T-cell (primary cell): ENCODE data around the gene PAX6. TPM values are rescaled to one million over a fixed set of nuclear protein-coding genes. Genes with fewer than 3 reads are reported as not detected.
A peak's percentile ranks its signal among the peaks of the same experiment; 100 is the strongest.

Experiments used
- ATAC-seq, 4 experiments: fragments of 200-7000 bp in 3 of 4; fragments of 150-1000 bp in 1 of 4; cut with Tn5 transposase; replicated peaks in 1 of 4; 1 replicate in 3 of 4; 2 replicates in 1 of 4; pipeline ENCODE4 v1.10.0; 2021; ENCODE audit warnings: moderate library complexity in 3 of 4, mild to moderate bottlenecking in 2 of 4, moderate number of reproducible peaks in 1 of 4
- CTCF ChIA-PET, 2 donors: fragments of 300-600 bp; sonication (Branson Sonifier 250); formaldehyde crosslinking; loops; one replicate each; lab custom pipeline; 2022; ENCODE audit warnings: antibody characterized with exemption in 2 of 2; lab: Charles Lee
- POLR2A ChIA-PET, 2 donors: fragments of 300-600 bp; sonication (Branson Sonifier 250); formaldehyde crosslinking; loops; one replicate each; lab custom pipeline; 2022; ENCODE audit warnings: antibody characterized with exemption in 2 of 2; lab: Charles Lee
- DNase-seq, 35 experiments: peaks; one replicate each; pipeline versions ENCODE4 v3.0.0 to v3.0.0-alpha.2; 2013 to 2023
- H3K27ac ChIP-seq: one replicate; pipeline ENCODE4 v1.5.1; 2013; ENCODE audit warnings: low read length
- H3K27me3 ChIP-seq, 2 experiments: replicated peaks in 1 of 2; 1 replicate in 1 of 2; 2 replicates in 1 of 2; pipeline versions ENCODE4 v1.6.1 to v1.7.0; 2013; ENCODE audit warnings: low read length in 1 of 2, mixed read lengths in 1 of 2; ENCODE audit not compliant: control insufficient read depth in 2 of 2, insufficient read depth in 2 of 2; ENCODE audit errors: extremely low read depth in 1 of 2
- H3K36me3 ChIP-seq, 2 donors: 1 replicate in 1 of 2; 2 replicates in 1 of 2; pipeline versions ENCODE4 v1.6.1 to v1.7.0; 2013; ENCODE audit warnings: low read length in 1 of 2; ENCODE audit not compliant: control insufficient read depth in 2 of 2, insufficient read depth in 1 of 2; ENCODE audit errors: extremely low read depth in 1 of 2
- H3K4me1 ChIP-seq, 2 experiments: 1 replicate in 1 of 2; 2 replicates in 1 of 2; pipeline versions ENCODE4 v1.6.1 to v1.7.0; 2013; ENCODE audit warnings: low read length in 2 of 2, mixed read lengths in 1 of 2; ENCODE audit not compliant: insufficient read depth in 2 of 2, control insufficient read depth in 1 of 2; ENCODE audit errors: extremely low read depth in 1 of 2
- H3K4me3 ChIP-seq, 2 donors: 1 replicate in 1 of 2; 2 replicates in 1 of 2; pipeline versions ENCODE4 v1.5.1 to v1.7.0; 2013; ENCODE audit warnings: mild to moderate bottlenecking in 2 of 2, low read length in 1 of 2, moderate library complexity in 1 of 2; ENCODE audit not compliant: control insufficient read depth in 1 of 2; ENCODE audit errors: extremely low read depth in 1 of 2
- H3K9me3 ChIP-seq: 2 replicates; pipeline ENCODE4 v1.7.0; 2013
- H3K27ac Mint-ChIP-seq, 2 donors: one replicate each; pipeline ENCODE4 v1.8.0; 2020 to 2021; ENCODE audit warnings: mild to moderate bottlenecking in 2 of 2, mixed read lengths in 2 of 2
- H3K27me3 Mint-ChIP-seq, 2 donors: one replicate each; pipeline ENCODE4 v1.8.0; 2021 to 2022; ENCODE audit warnings: mixed read lengths in 2 of 2
- H3K36me3 Mint-ChIP-seq: one replicate; pipeline ENCODE4 v1.8.0; 2021; ENCODE audit warnings: mixed read lengths
- H3K4me1 Mint-ChIP-seq, 3 donors: one replicate each; pipeline ENCODE4 v1.8.0; 2020 to 2022; ENCODE audit warnings: mixed read lengths in 3 of 3, mild to moderate bottlenecking in 1 of 3
- H3K4me3 Mint-ChIP-seq, 3 donors: one replicate each; pipeline ENCODE4 v1.8.0; 2020 to 2022; ENCODE audit warnings: mild to moderate bottlenecking in 3 of 3, mixed read lengths in 3 of 3, moderate library complexity in 3 of 3
- H3K9me3 Mint-ChIP-seq, 3 donors: one replicate each; pipeline ENCODE4 v1.8.0; 2020 to 2022; ENCODE audit warnings: mixed read lengths in 3 of 3
- WGBS: methylation state at CpG from one replicate; pipeline ENCODE4 v1.1.5; 2013; ENCODE audit warnings: missing lambda C conversion rate; ENCODE audit not compliant: insufficient coverage; 5-methylcytosine and 5-hydroxymethylcytosine counted together
- total RNA-seq, 35 experiments: library from RNA in 6 of 35; stranded (reverse) in 6 of 35; fragments of 120-200 nt in 1 of 35; gene quantifications; one replicate each; pipeline versions ENCODE4 v1.2.1 to v1.2.4 and lab custom pipeline; 2013 to 2026

The PAX6 gene
- total RNA-seq, 5 donors from 2014 or later (not counting 1 experiment from before 2014, with no cell fraction given) = not detected

GRCh38 chr11:31816468-31817053 is 5.4 kb upstream of the PAX6 start:
- peaks cover 15 to 93% of the 10 kb centered on the region in 2 experiments for H3K27me3 ChIP-seq
- peak overlapping the region in 1 of 2 donors; percentile 52 for H3K4me3 ChIP-seq
- H3K36me3 ChIP-seq = no peaks in the 10 kb centered on the region
- H3K9me3 Mint-ChIP-seq = peaks cover 0 to 2% (median 0%) of the 10 kb centered on the region in 3 donors
- H3K9me3 ChIP-seq = no peaks in the 10 kb centered on the region
- H3K27me3 Mint-ChIP-seq = peaks cover 42 to 73% of the 10 kb centered on the region in 2 donors
- H3K27ac Mint-ChIP-seq = peak overlapping the region in 1 of 2 donors; percentile 59
- peaks cover 37 to 44% (median 39%) of the 10 kb centered on the region in 3 donors for H3K4me1 Mint-ChIP-seq
- no peaks in the 10 kb centered on the region for H3K36me3 Mint-ChIP-seq
- ATAC-seq (no peak), DNase-seq (no peak)
- CTCF ChIA-PET = no interaction called here
- H3K27ac ChIP-seq = no peak overlapping the region
- WGBS = 8% methylated on average over 37 of the region's 40 CpGs
- POLR2A ChIA-PET = no interaction called here
- H3K4me1 ChIP-seq = peaks cover 9 to 68% of the 10 kb centered on the region in 2 experiments
- peak overlapping the region; percentile 60 to 81 (median 64) for H3K4me3 Mint-ChIP-seq

DNA sequence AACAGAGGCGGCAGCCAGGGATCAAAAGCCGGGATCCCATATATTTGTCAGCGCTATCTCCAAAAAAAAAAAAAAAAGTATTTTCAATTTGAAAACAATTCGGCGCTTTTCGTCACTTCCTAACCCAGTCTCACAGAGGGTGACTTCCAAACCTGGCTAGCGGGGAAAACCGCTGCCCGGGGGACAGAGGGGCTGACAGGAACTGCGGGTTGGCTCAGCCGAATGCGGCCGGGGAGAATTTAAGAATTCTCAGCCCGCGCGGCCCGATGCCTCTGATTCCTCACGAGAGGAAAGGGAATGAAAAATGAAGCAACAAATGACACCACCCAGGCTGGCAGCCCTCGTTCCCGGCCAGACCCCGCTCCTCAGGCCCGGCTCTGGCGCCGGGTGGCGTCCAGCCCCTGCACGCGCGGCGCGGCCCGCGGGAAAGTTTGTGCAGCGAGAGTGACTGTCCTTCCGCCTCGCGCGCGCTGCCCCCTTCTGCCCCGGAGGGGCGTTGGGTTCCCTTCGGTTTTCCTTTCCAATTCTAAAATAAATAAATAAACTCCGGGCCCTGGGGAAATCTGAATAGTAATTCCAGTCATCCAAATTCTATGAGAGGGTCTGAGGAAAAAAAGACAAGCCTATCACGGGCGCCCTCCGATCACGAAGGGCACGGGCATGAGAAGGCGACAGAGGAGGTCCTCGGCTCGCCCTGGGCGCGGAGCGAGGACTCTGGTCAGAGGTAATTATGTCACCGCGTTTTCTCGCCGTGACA is 4.8 kb upstream of the PAX6 start:
- Mint-ChIP-seq H3K9me3 (no peaks in the 10 kb centered on the region), H3K4me3 (peak overlapping the region; percentile 60 to 81 (median 64)), H3K36me3 (no peaks in the 10 kb centered on the region), H3K27me3 (peaks cover 42 to 72% of the 10 kb centered on the region in 2 donors), H3K27ac (peak overlapping the region in 1 of 2 donors; percentile 59), H3K4me1 (peaks cover 42 to 47% (median 43%) of the 10 kb centered on the region in 3 donors)
- ChIA-PET POLR2A (interaction anchor here in 1 of 2 donors (0.6 kb wide), 1 partner anchor 125 kb away, joined by 3 read pairs; no protein-coding TSS in a partner anchor), CTCF (no interaction called here)
- Histone ChIP-seq H3K4me3 (peak overlapping the region in 1 of 2 donors; percentile 25), H3K4me1 (peaks cover 13 to 74% of the 10 kb centered on the region in 2 experiments), H3K9me3 (no peaks in the 10 kb centered on the region), H3K27me3 (peaks cover 16 to 99% of the 10 kb centered on the region in 2 experiments), H3K36me3 (no peaks in the 10 kb centered on the region), H3K27ac (no peak overlapping the region)
- DNase-seq (no peak), ATAC-seq (no peak)
- 7% methylated on average over 29 of the region's 57 CpGs for WGBS

GRCh38 chr11:31814176-31814868 is 3.2 kb upstream of the PAX6 start:
- CTCF ChIA-PET = no interaction called here
- peaks cover 22 to 84% of the 10 kb centered on the region in 2 experiments for H3K4me1 ChIP-seq
- H3K4me1 Mint-ChIP-seq = peaks cover 51 to 56% (median 52%) of the 10 kb centered on the region in 3 donors
- H3K9me3 Mint-ChIP-seq = no peaks in the 10 kb centered on the region
- H3K27me3 Mint-ChIP-seq = peaks cover 46 to 67% of the 10 kb centered on the region in 2 donors
- no peak overlapping the region for H3K27ac Mint-ChIP-seq
- no peaks in the 10 kb centered on the region for H3K36me3 ChIP-seq
- H3K9me3 ChIP-seq = no peaks in the 10 kb centered on the region
- no peaks in the 10 kb centered on the region for H3K36me3 Mint-ChIP-seq
- ATAC-seq (no peak), DNase-seq (no peak)
- 6% methylated on average over 32 of the region's 38 CpGs for WGBS
- H3K27me3 ChIP-seq = peaks cover 19 to 98% of the 10 kb centered on the region in 2 experiments
- H3K4me3 ChIP-seq = no peak overlapping the region
- peak overlapping the region in 1 of 3 donors; percentile 81 for H3K4me3 Mint-ChIP-seq
- POLR2A ChIA-PET = no interaction called here
- no peak overlapping the region for H3K27ac ChIP-seq

- Mint-ChIP-seq H3K36me3 (no peaks in the 10 kb centered on the region), H3K4me3 (peak overlapping the region; percentile 59 to 82 (median 75))
- WGBS = 6% methylated on average over 15 of the region's 35 CpGs
Observed at GRCh38 chr11:31813391-31814175, 2.5 kb upstream of the PAX6 start.

GRCh38 chr11:31812383-31813381 is 1.6 kb upstream of the PAX6 start:
- H3K4me1 Mint-ChIP-seq = peaks cover 60 to 68% (median 62%) of the 10 kb centered on the region in 3 donors
- peaks cover 56 to 72% of the 10 kb centered on the region in 2 donors for H3K27me3 Mint-ChIP-seq
- DNase-seq (no peak), ATAC-seq (no peak)
- H3K27ac Mint-ChIP-seq = no peak overlapping the region
- no peaks in the 10 kb centered on the region for H3K9me3 Mint-ChIP-seq
- H3K36me3 Mint-ChIP-seq = no peaks in the 10 kb centered on the region
- Histone ChIP-seq H3K27ac (no peak overlapping the region), H3K9me3 (no peaks in the 10 kb centered on the region), H3K4me3 (peak overlapping the region; percentile 39 to 60), H3K4me1 (peaks cover 22 to 77% of the 10 kb centered on the region in 2 experiments), H3K36me3 (no peaks in the 10 kb centered on the region), H3K27me3 (peaks cover 26 to 95% of the 10 kb centered on the region in 2 experiments)
- 6% methylated on average over 41 of the region's 63 CpGs for WGBS
- peak overlapping the region; percentile 75 to 82 (median 75) for H3K4me3 Mint-ChIP-seq
- CTCF ChIA-PET = interaction anchor here in 1 of 2 donors (0.7 kb wide), 1 partner anchor 8 kb away, joined by 4 read pairs; no protein-coding TSS in a partner anchor
- POLR2A ChIA-PET = no interaction called here

More at GRCh38 chr11:31813391-31814175, 2.5 kb upstream of the PAX6 start:
- Histone ChIP-seq H3K27ac (no peak overlapping the region), H3K36me3 (no peaks in the 10 kb centered on the region), H3K27me3 (peaks cover 21 to 97% of the 10 kb centered on the region in 2 experiments), H3K9me3 (no peaks in the 10 kb centered on the region), H3K4me3 (peak overlapping the region in 1 of 2 donors; percentile 39), H3K4me1 (peaks cover 22 to 84% of the 10 kb centered on the region in 2 experiments)
- Mint-ChIP-seq H3K27me3 (peaks cover 52 to 70% of the 10 kb centered on the region in 2 donors), H3K4me1 (peaks cover 59 to 62% (median 59%) of the 10 kb centered on the region in 3 donors), H3K27ac (no peak overlapping the region), H3K9me3 (no peaks in the 10 kb centered on the region)
- no peak for DNase-seq
- CTCF ChIA-PET = interaction anchor here in 1 of 2 donors (0.7 kb wide), 1 partner anchor 9 kb away, joined by 4 read pairs; no protein-coding TSS in a partner anchor
- no peak for ATAC-seq
- POLR2A ChIA-PET = no interaction called here
